ENCODE measurements around the gene FBXL16.

Gene FBXL16

DNA sequence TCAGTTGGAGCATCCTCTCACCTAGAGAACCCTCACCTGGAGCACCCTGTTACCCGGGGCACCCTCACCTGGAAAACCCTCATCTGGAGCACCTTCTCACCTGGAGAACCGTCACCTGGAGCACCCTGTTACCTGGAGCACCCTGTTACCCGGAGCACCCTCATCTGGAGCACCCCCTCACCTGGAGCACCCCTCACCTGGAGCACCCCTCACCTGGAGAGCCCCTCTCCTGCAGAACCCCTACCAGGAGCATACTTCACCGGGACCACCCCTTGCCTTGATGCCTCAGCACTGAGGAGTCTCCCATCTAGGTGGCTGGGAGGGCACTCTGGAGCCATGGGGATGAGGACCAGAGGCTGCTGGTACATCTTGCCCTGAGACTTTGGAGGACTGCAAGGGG is 3.4 kb upstream of the FBXL16 start:
- no peak for DNase-seq
- H3K4me3 ChIP-seq (ENCODE audit: low read depth, low read length) = no peak overlapping the region
- peaks cover 28% of the 10 kb centered on the region for H3K4me1 ChIP-seq
- TF ChIP-seq, protein P1, sequence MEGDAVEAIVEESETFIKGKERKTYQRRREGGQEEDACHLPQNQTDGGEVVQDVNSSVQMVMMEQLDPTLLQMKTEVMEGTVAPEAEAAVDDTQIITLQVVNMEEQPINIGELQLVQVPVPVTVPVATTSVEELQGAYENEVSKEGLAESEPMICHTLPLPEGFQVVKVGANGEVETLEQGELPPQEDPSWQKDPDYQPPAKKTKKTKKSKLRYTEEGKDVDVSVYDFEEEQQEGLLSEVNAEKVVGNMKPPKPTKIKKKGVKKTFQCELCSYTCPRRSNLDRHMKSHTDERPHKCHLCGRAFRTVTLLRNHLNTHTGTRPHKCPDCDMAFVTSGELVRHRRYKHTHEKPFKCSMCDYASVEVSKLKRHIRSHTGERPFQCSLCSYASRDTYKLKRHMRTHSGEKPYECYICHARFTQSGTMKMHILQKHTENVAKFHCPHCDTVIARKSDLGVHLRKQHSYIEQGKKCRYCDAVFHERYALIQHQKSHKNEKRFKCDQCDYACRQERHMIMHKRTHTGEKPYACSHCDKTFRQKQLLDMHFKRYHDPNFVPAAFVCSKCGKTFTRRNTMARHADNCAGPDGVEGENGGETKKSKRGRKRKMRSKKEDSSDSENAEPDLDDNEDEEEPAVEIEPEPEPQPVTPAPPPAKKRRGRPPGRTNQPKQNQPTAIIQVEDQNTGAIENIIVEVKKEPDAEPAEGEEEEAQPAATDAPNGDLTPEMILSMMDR (IDR thresholded peaks at IDR 0.05; ENCODE audit: low read depth, low read length) = no peak
- no peaks in the 10 kb centered on the region for H3K27me3 ChIP-seq
- H3K9me3 ChIP-seq = no peaks in the 10 kb centered on the region
- 0 out of 2 replicates have a peak, but pooled peaks cover under 1% of the 10 kb centered on the region for H3K36me3 ChIP-seq

DNA sequence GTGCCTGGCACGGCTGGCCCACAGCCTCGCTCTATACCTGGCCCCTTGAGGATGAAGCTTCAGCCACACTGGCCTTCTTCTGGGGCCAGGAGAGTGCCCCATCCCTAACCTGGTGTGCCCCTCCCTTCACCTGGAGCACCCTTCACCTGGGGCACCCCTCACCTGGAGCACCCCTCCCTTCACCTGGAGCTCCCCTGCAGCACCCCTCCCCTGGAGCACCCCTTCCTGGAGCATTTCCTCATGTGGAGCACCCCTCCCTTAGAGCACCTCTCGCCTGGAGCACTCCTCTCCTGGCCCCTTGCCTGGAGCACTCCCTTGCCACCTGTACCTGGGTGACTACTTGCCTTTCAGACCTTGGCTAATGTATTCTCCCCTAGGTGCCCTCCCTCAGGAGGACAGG is 2.4 kb upstream of the FBXL16 start:
- peaks cover 28% of the 10 kb centered on the region for H3K4me1 ChIP-seq
- H3K36me3 ChIP-seq = 0 out of 2 replicates have a peak, but pooled peaks cover 3% of the 10 kb centered on the region
- no peak for DNase-seq
- no peaks in the 10 kb centered on the region for H3K27me3 ChIP-seq
- TF ChIP-seq, protein P1 (IDR thresholded peaks at IDR 0.05; ENCODE audit: low read depth, low read length) = no peak
- no peaks in the 10 kb centered on the region for H3K9me3 ChIP-seq
- no peak overlapping the region for H3K4me3 ChIP-seq (ENCODE audit: low read depth, low read length)

DNA sequence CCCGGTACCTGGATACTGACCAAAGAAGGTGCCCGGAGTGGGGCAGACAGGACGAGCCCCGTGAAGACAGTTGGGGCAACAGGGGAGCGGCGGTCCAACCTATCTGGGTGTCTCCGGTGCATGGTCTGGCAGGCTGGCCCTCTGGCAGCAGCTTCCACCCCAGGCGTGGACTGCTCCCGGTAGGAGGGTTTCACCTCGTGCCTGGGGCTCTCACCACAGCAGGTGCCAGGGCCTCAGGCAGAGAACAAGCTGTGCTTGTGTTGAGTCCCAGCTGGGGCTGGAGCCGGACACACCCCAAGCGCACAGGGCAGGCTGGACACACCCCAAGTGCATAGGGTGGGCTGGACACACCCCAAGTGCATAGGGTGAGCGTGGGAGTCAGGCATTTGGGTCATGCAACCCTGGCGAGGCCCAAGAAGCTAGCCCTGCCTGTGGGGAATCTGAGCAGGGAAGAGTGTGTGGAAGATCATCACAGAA is 1.5 kb upstream of the FBXL16 start:
- H3K36me3 ChIP-seq = peaks cover 9% of the 10 kb centered on the region
- no peak overlapping the region for H3K4me3 ChIP-seq (ENCODE audit: low read depth, low read length)
- H3K9me3 ChIP-seq = no peaks in the 10 kb centered on the region
- peaks cover 28% of the 10 kb centered on the region for H3K4me1 ChIP-seq
- TF ChIP-seq, protein P1 (IDR thresholded peaks at IDR 0.05; ENCODE audit: low read depth, low read length) = no peak
- H3K27me3 ChIP-seq = no peaks in the 10 kb centered on the region
- no peak for DNase-seq

DNA sequence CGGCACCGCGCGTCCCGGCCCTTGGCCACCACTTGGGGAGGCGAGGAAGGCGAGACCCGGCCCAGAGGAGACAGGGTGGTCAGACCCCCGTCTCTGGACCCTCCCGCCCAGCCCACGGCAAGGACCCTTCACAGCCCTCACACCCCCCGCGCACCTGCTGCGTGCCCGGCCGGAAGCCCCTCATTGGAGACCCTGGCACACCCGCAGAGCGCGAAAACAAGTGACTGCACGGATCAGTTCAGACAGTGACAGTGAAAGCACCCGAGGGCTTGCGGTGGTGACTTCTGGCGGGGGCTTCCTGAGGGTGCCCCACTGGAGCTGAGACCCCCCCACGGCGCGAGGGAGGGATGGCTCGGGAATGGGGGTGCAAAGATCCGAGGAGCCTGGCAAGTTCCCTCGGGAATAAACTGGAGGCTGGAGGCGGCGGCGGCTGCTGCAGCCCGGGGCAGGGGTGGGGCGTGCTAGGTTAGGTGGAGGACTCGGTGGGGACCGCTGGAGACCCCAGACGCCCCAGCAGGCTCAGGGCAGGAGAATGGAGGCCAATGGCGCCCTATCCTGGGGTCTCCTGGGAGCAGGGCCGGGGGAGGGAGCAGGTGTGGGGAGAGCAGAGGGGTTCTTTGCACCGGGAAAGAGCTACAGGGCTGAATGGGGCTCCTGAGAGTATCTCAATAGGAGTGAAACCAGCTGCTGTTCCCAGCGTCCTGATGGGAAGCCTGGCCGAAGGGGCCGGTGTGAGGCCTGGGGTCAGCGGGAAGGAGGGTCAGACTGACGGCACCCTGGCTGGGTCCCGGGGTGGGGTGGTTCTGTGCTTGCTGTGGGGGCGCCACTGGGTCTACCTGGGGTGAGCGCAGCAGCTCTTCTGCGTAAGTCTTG is 824 bp upstream of the FBXL16 start:
- H3K36me3 ChIP-seq = peaks cover 9% of the 10 kb centered on the region
- peaks cover 26% of the 10 kb centered on the region for H3K4me1 ChIP-seq
- no peak for DNase-seq
- H3K27me3 ChIP-seq = no peaks in the 10 kb centered on the region
- peak overlapping the region; percentile 51 for H3K4me3 ChIP-seq (ENCODE audit: low read depth, low read length)
- TF ChIP-seq, protein P1 (IDR thresholded peaks at IDR 0.05; ENCODE audit: low read depth, low read length) = no peak
- H3K9me3 ChIP-seq = no peaks in the 10 kb centered on the region

GRCh38 chr16:704552-705380 is 835 bp downstream of the FBXL16 start:
- DNase-seq = no peak
- Histone ChIP-seq H3K9me3 (no peaks in the 10 kb centered on the region), H3K27me3 (no peaks in the 10 kb centered on the region), H3K4me1 (peaks cover 9% of the 10 kb centered on the region), H3K36me3 (peaks cover 9% of the 10 kb centered on the region), H3K4me3 (ENCODE audit: low read depth, low read length) (peak overlapping the region; percentile 72)
- TF ChIP-seq, protein P1 (IDR thresholded peaks at IDR 0.05; ENCODE audit: low read depth, low read length) = no peak

Measured in BE2C (cell line).